Neural cell (in vitro differentiated cells): Measurements from ENCODE around the gene CCR7. TPM values are rescaled to one million over a fixed set of nuclear protein-coding genes. Genes with fewer than 3 reads are reported as not detected.

ENCODE experiments used
- H2AFZ ChIP-seq: fragments of 200-600, 300-800 bp; sonication (generic), shearing (Covaris generic); 2 replicates; pipeline ENCODE4 v1.6.0; 2014; ENCODE audit warnings: low read depth, mild to moderate bottlenecking, antibody characterized with exemption, low read length, moderate library complexity
- H3F3A ChIP-seq: fragments of 200-600 bp; shearing (Covaris generic); 2 replicates; pipeline ENCODE4 v1.6.1; 2016; ENCODE audit warnings: mild to moderate bottlenecking, moderate library complexity, mixed read lengths, antibody characterized with exemption, low read length; ENCODE audit not compliant: insufficient read depth, poor library complexity, severe bottlenecking
- H3K27ac ChIP-seq: fragments of 200-600, 300-800 bp; sonication (generic), shearing (Covaris generic); 2 replicates; pipeline ENCODE4 v1.5.1; 2014; ENCODE audit warnings: mild to moderate bottlenecking, low read length, moderate library complexity
- H3K27me3 ChIP-seq: fragments of 300-800, 200-600 bp; sonication (generic), shearing (Covaris generic); 2 replicates; pipeline ENCODE4 v1.6.0; 2014; ENCODE audit warnings: mild to moderate bottlenecking, low read depth, low read length, moderate library complexity; ENCODE audit not compliant: insufficient read depth
- H3K36me3 ChIP-seq: fragments of 300-800, 200-600 bp; sonication (generic), shearing (Covaris generic); 2 replicates; pipeline ENCODE4 v1.5.1; 2014; ENCODE audit warnings: mild to moderate bottlenecking, antibody characterized with exemption, low read length, moderate library complexity; ENCODE audit not compliant: insufficient read depth
- H3K4me2 ChIP-seq: fragments of 300-800, 200-600 bp; sonication (generic), shearing (Covaris generic); 2 replicates; pipeline ENCODE4 v1.6.0; 2014; ENCODE audit warnings: mild to moderate bottlenecking, low read length
- H3K4me3 ChIP-seq: fragments of 300-800, 200-600 bp; sonication (generic), shearing (Covaris generic); 2 replicates; pipeline ENCODE4 v1.5.1; 2014; ENCODE audit warnings: mild to moderate bottlenecking, low read length, moderate library complexity
- H3K79me2 ChIP-seq: fragments of 200-600 bp; shearing (Covaris generic); replicated peaks from 2 replicates; pipeline ENCODE4 v1.6.0; 2014; ENCODE audit warnings: mild to moderate bottlenecking, low read length, moderate library complexity; ENCODE audit not compliant: insufficient read depth
- H3K9ac ChIP-seq: fragments of 300-800, 200-600 bp; sonication (generic), shearing (Covaris generic); 2 replicates; pipeline ENCODE4 v1.6.1; 2016; ENCODE audit warnings: mild to moderate bottlenecking, low read length, mixed read lengths
- H3K9me2 ChIP-seq: fragments of 200-600 bp; shearing (Covaris generic); 2 replicates; pipeline ENCODE4 v1.6.1; 2016; ENCODE audit warnings: mild to moderate bottlenecking, low read length, mixed read lengths; ENCODE audit not compliant: insufficient read depth
- H3K9me3 ChIP-seq: fragments of 200-600, 300-800 bp; sonication (generic), shearing (Covaris generic); 2 replicates; pipeline ENCODE4 v1.6.1; 2016; ENCODE audit warnings: mild to moderate bottlenecking, mixed run types, low read length, moderate library complexity, mixed read lengths
- H4K20me1 ChIP-seq: fragments of 200-600 bp; shearing (Covaris generic); 2 replicates; pipeline ENCODE4 v1.6.1; 2016; ENCODE audit warnings: mild to moderate bottlenecking, mixed run types; ENCODE audit not compliant: insufficient read depth
- CTCF ChIP-seq: fragments of 450-650 bp; IDR thresholded peaks from 2 replicates; pipeline ENCODE4 v1.5.1; 2014; ENCODE audit warnings: antibody characterized with exemption, mild to moderate bottlenecking, moderate library complexity; ENCODE audit not compliant: poor library complexity, severe bottlenecking
- EP300 ChIP-seq: fragments of 450-650 bp; conservative IDR thresholded peaks from 2 replicates; pipeline ENCODE4 v1.6.1; 2014; ENCODE audit warnings: antibody characterized with exemption, mild to moderate bottlenecking, moderate library complexity; ENCODE audit not compliant: poor library complexity, severe bottlenecking
- EZH2 ChIP-seq: fragments of 200-600, 300-800 bp; shearing (Covaris generic), sonication (generic); IDR thresholded peaks from 2 replicates; pipeline ENCODE4 v1.6.1; 2014; ENCODE audit warnings: antibody characterized with exemption, low read length, borderline replicate concordance, mild to moderate bottlenecking; ENCODE audit not compliant: insufficient read depth, poor library complexity, severe bottlenecking
- MXI1 ChIP-seq: fragments of 450-650 bp; conservative IDR thresholded peaks from 2 replicates; pipeline ENCODE4 v1.6.1; 2014; ENCODE audit warnings: antibody characterized with exemption, mild to moderate bottlenecking; ENCODE audit not compliant: poor library complexity, severe bottlenecking
- POLR2AphosphoS5 ChIP-seq: IDR thresholded peaks from 2 replicates; pipeline ENCODE4 v1.6.1; 2012
- RAD21 ChIP-seq: fragments of 450-650 bp; conservative IDR thresholded peaks from 2 replicates; pipeline ENCODE4 v1.6.1; 2014; ENCODE audit warnings: antibody characterized with exemption, mild to moderate bottlenecking, moderate library complexity
- REST ChIP-seq: IDR thresholded peaks from 2 replicates; pipeline ENCODE4 v1.6.1; 2012; ENCODE audit warnings: borderline replicate concordance
- SMC3 ChIP-seq: fragments of 450-650 bp; conservative IDR thresholded peaks from 2 replicates; pipeline ENCODE4 v1.6.1; 2014; ENCODE audit warnings: antibody characterized with exemption, mild to moderate bottlenecking, moderate library complexity; ENCODE audit not compliant: poor library complexity
- TAF1 ChIP-seq: IDR thresholded peaks from 2 replicates; pipeline ENCODE4 v1.6.1; 2012; ENCODE audit warnings: low read depth
- polyA plus RNA-seq: library from polyadenylated mRNA; depleted of rRNA; stranded (reverse); fragments of >200 nt; gene quantifications from 2 replicates; pipeline ENCODE4 v1.2.3, GENCODE V29; 2014

CCR7 gene
- polyA plus RNA-seq, 1 donor from 2014 or later: not detected

GRCh38 chr17:40580140-40580539 lies 14.9 kb upstream of the CCR7 start:
- Histone ChIP-seq H4K20me1 (no peaks in the 10 kb centered on the region), H3K27ac (no peak overlapping the region), H3K4me2 (no peak overlapping the region), H3K79me2 (no peaks in the 10 kb centered on the region), H3K27me3 (no peaks in the 10 kb centered on the region), H3K9me2 (no peaks in the 10 kb centered on the region), H3K36me3 (no peaks in the 10 kb centered on the region), H3F3A (no peaks in the 10 kb centered on the region), H3K9me3 (no peaks in the 10 kb centered on the region), H2AFZ (no peak overlapping the region), H3K4me3 (no peak overlapping the region), H3K9ac (no peak overlapping the region)
- TF ChIP-seq REST (no peak), CTCF (no peak), TAF1 (no peak), SMC3 (no peak), EP300 (no peak), EZH2 (no peak), MXI1 (no peak), POLR2AphosphoS5 (no peak), RAD21 (no peak)

GRCh38 chr17:40579471-40579870 lies 14.2 kb upstream of the CCR7 start:
- no peak overlapping the region for H3K9ac ChIP-seq
- H4K20me1 ChIP-seq: no peaks in the 10 kb centered on the region
- no peaks in the 10 kb centered on the region for H3F3A ChIP-seq
- no peak overlapping the region for H3K27ac ChIP-seq
- no peaks in the 10 kb centered on the region for H3K27me3 ChIP-seq
- H3K4me2 ChIP-seq: no peak overlapping the region
- no peaks in the 10 kb centered on the region for H3K9me3 ChIP-seq
- H3K4me3 ChIP-seq: no peak overlapping the region
- no peaks in the 10 kb centered on the region for H3K9me2 ChIP-seq
- no peak overlapping the region for H2AFZ ChIP-seq
- H3K36me3 ChIP-seq: no peaks in the 10 kb centered on the region
- no peak for TF ChIP-seq RAD21
- no peak for TF ChIP-seq EZH2
- no peak for TF ChIP-seq SMC3
- TF ChIP-seq CTCF: no peak
- no peaks in the 10 kb centered on the region for H3K79me2 ChIP-seq
